Measurements from ENCODE around the gene HLA-DPB1. TPM values are rescaled to one million over a fixed set of nuclear protein-coding genes. Genes with fewer than 3 reads are reported as not detected.
A peak's percentile ranks its signal among the peaks of the same experiment; 100 is the strongest.

The HLA-DPB1 gene
- total and polyA plus RNA-seq, 5 experiments from 2014 or later: 42.8 to 228 (median 62.2) TPM

- Mint-ChIP-seq H3K4me1 (peaks cover 0 to 3% (median 1%) of the 10 kb centered on the region in 4 donors), H3K27me3 (peaks cover 6 to 19% (median 9%) of the 10 kb centered on the region in 5 donors), H3K27ac (no peak overlapping the region), H3K9me3 (peaks cover 2 to 12% (median 10%) of the 10 kb centered on the region in 9 donors), H3K4me3 (no peak overlapping the region), H3K36me3 (peaks cover 0 to 10% (median 4%) of the 10 kb centered on the region in 3 donors)
- no peak for DNase-seq
- POLR2A ChIA-PET: no interaction called here
- no peak for ATAC-seq
These were observed 48.7 kb downstream of the HLA-DPB1 start for GRCh38 chr6:33124525-33124901.

DNA sequence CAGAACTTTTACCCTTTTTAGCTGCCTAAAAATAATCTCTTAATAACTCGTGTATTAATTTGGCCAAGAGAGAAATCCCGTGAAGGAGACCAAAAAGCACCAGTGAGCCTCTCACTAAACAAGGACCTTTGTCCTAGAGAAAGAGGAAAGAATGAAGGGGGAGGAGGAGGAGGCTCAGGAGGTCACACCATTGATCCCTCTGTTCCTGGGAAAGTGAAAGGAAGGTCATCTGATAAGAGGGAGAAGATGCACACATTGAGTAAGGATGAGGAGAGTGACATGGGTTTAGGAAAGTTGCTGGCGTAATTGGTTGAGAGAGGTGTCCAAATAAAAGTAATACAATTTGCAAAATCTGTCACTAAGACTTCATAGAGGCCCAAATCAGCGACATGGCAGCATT is 49.2 kb downstream of the HLA-DPB1 start:
- no peak for ATAC-seq
- POLR2A ChIA-PET: interaction anchor here (0.6 kb wide), 1 partner anchor 31 kb away, joined by 3 read pairs; no protein-coding TSS in a partner anchor
- Mint-ChIP-seq H3K27me3 (peaks cover 5 to 19% (median 9%) of the 10 kb centered on the region in 5 donors), H3K4me3 (no peak overlapping the region), H3K9me3 (peaks cover 2 to 12% (median 10%) of the 10 kb centered on the region in 9 donors), H3K36me3 (peaks cover 0 to 10% (median 4%) of the 10 kb centered on the region in 3 donors), H3K4me1 (peaks cover 0 to 3% (median 1%) of the 10 kb centered on the region in 4 donors), H3K27ac (no peak overlapping the region)
- DNase-seq: no peak

GRCh38 chr6:33126101-33126714 is 50.4 kb downstream of the HLA-DPB1 start:
- POLR2A ChIA-PET: no interaction called here
- peaks cover 2 to 12% (median 10%) of the 10 kb centered on the region in 9 donors for H3K9me3 Mint-ChIP-seq
- H3K4me3 Mint-ChIP-seq: no peak overlapping the region
- ATAC-seq: peak in 1 of 2 donors; percentile 59
- DNase-seq: peak; percentile 19 to 72 (median 43)
- peak overlapping the region in 1 of 10 donors; percentile 7 for H3K27ac Mint-ChIP-seq
- peaks cover 0 to 3% (median 1%) of the 10 kb centered on the region in 4 donors for H3K4me1 Mint-ChIP-seq
- H3K36me3 Mint-ChIP-seq: peaks cover 0 to 10% (median 4%) of the 10 kb centered on the region in 3 donors
- peaks cover 5 to 19% (median 9%) of the 10 kb centered on the region in 5 donors for H3K27me3 Mint-ChIP-seq

DNA sequence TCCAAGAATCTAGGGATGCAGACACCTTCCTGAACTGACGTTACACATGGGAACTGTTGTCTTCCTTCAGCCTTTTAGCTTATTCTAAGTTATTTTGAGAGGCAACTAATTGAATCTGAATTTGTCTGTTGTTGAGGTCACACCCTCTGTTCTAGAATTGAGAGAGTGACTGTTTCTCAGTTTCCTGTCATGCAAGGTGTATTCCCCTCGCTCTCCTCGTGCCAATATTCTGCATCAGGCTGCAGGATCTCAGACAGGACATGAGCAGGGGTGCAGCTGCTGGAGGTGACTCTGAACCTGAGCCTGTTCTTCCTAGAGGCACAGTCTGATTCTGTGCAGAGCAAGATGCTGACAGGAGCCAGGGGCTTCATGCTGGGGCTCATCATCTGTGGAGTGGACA is 52.5 kb downstream of the HLA-DPB1 start:
- H3K9me3 Mint-ChIP-seq: peaks cover 2 to 12% (median 10%) of the 10 kb centered on the region in 9 donors
- no peak overlapping the region for H3K4me3 Mint-ChIP-seq
- H3K27me3 Mint-ChIP-seq: peaks cover 6 to 15% (median 9%) of the 10 kb centered on the region in 5 donors
- peaks cover 0 to 9% (median 4%) of the 10 kb centered on the region in 3 donors for H3K36me3 Mint-ChIP-seq
- POLR2A ChIA-PET: no interaction called here
- ATAC-seq: no peak
- DNase-seq: no peak
- peaks cover 0 to 3% (median 1%) of the 10 kb centered on the region in 4 donors for H3K4me1 Mint-ChIP-seq
- H3K27ac Mint-ChIP-seq: no peak overlapping the region

DNA sequence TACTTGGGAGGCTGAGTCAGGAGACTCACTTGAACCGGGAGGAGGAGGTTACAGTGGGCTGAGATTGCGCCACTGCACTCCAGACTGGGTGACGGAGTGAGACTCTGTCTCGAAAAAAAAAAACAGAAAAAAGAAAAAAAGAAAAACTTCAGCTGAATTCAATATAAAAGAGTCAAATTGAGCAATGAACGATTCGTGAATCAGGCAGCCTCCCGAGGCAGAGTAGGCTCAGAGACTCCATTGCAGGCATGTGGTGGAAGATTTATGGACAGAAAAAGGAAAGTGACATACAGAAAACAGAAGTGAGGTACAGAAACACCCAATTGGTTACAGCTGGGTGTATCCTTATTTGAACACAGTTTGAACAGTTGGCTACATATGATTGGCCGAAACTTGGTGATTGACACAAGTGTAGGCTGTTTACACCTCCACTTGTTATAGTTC is 56.3 kb downstream of the HLA-DPB1 start:
- H3K4me1 Mint-ChIP-seq: no peaks in the 10 kb centered on the region
- H3K4me3 Mint-ChIP-seq: no peak overlapping the region
- H3K9me3 Mint-ChIP-seq: no peaks in the 10 kb centered on the region
- no peak for ATAC-seq
- peaks cover 0 to 12% (median 6%) of the 10 kb centered on the region in 5 donors for H3K27me3 Mint-ChIP-seq
- no peak for DNase-seq
- H3K27ac Mint-ChIP-seq: no peak overlapping the region
- POLR2A ChIA-PET: no interaction called here
- no peaks in the 10 kb centered on the region for H3K36me3 Mint-ChIP-seq

DNA sequence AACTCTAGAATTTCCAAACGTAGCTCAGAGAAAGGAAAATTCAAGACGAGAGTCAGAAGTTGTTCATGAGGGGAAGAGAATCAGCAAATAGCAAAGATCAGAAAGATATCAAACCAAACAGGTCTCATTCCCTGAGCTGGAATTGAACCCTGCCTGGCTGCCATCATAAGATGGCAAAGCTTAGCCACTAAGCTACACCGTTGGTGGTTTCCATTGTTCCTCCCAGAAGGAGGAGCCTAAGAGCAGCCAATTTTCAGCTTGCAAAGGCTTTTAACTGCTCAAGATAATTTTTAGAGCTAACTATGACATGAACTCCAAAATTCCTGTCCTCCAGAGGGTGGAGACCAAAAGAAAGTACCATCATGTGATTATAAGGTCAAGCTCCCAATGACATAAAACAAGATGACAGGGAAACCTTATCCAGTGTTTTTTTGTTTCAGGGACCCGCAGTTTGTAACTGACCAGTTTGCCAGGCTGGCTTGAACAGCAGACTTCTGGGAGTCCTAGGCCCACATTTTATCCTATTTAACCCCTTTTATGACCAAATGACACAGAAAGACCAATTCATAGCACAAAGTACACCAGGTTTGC is 60.6 kb downstream of the HLA-DPB1 start:
- peaks cover 6 to 11% (median 8%) of the 10 kb centered on the region in 5 donors for H3K27me3 Mint-ChIP-seq
- H3K36me3 Mint-ChIP-seq: no peaks in the 10 kb centered on the region
- H3K4me3 Mint-ChIP-seq: no peak overlapping the region
- ATAC-seq (no peak), DNase-seq (no peak)
- H3K4me1 Mint-ChIP-seq: no peaks in the 10 kb centered on the region
- no peaks in the 10 kb centered on the region for H3K9me3 Mint-ChIP-seq
- POLR2A ChIA-PET: interaction anchor here (0.6 to 0.9 kb wide), 2 partner anchors 9 to 15 kb away, joined by 3 to 4 read pairs; no protein-coding TSS in a partner anchor
- H3K27ac Mint-ChIP-seq: no peak overlapping the region

Other genes starting within 250 kb of the HLA-DPB1 start
- 100 to 1,000 TPM in 1 of 2 experiments, 10 to 100 TPM in 1; 96.2 to 117 TPM for gene TAP2, start 237.3 kb upstream of the HLA-DPB1 start, total RNA-seq
- 10 to 100 TPM; 24.2 to 36.6 (median 25.3) TPM for gene TAP2, start 237.3 kb upstream of the HLA-DPB1 start, polyA plus RNA-seq
- 100 to 1,000 TPM; 133 to 138 TPM for gene PSMB8, start 231.9 kb upstream of the HLA-DPB1 start, total RNA-seq
- 100 to 1,000 TPM; 350 to 386 (median 386) TPM for gene PSMB8, start 231.9 kb upstream of the HLA-DPB1 start, polyA plus RNA-seq
- 100 to 1,000 TPM; 113 TPM for gene TAP1, start 222.3 kb upstream of the HLA-DPB1 start, total RNA-seq
- gene TAP1, start 222.3 kb upstream of the HLA-DPB1 start, polyA plus RNA-seq: 100 to 1,000 TPM; 197 to 283 (median 230) TPM
- gene PSMB9, start 221.8 kb upstream of the HLA-DPB1 start, total RNA-seq: 100 to 1,000 TPM; 102 to 104 TPM
- gene PSMB9, start 221.8 kb upstream of the HLA-DPB1 start, polyA plus RNA-seq: 100 to 1,000 TPM; 402 to 432 (median 424) TPM
- 10 to 100 TPM; 23.0 to 23.5 TPM for gene HLA-DMB, start 135.0 kb upstream of the HLA-DPB1 start, total RNA-seq
- 10 to 100 TPM; 10.8 to 22.5 (median 16.8) TPM for gene HLA-DMB, start 135.0 kb upstream of the HLA-DPB1 start, polyA plus RNA-seq
- 10 to 100 TPM; 38.7 to 39.7 TPM for gene HLA-DMA, start 122.9 kb upstream of the HLA-DPB1 start, total RNA-seq
- gene HLA-DMA, start 122.9 kb upstream of the HLA-DPB1 start, polyA plus RNA-seq: 10 to 100 TPM; 23.7 to 37.4 (median 26.9) TPM
- gene BRD2, start 107.4 kb upstream of the HLA-DPB1 start, total RNA-seq: 100 to 1,000 TPM; 454 to 455 TPM
- gene BRD2, start 107.4 kb upstream of the HLA-DPB1 start, polyA plus RNA-seq: 10 to 100 TPM; 24.5 to 72.8 (median 29.8) TPM
- 10 to 100 TPM; 50.7 to 51.7 TPM for gene HLA-DOA, start 66.4 kb upstream of the HLA-DPB1 start, total RNA-seq
- gene HLA-DOA, start 66.4 kb upstream of the HLA-DPB1 start, polyA plus RNA-seq: 10 to 100 TPM; 26.4 to 61.0 (median 33.2) TPM
- gene HLA-DPA1, start 2.3 kb upstream of the HLA-DPB1 start, total RNA-seq: 10 to 100 TPM; 32.6 to 35.9 TPM
- gene HLA-DPA1, start 2.3 kb upstream of the HLA-DPB1 start, polyA plus RNA-seq: 100 to 1,000 TPM in 1 of 3 donors, 10 to 100 TPM in 2; 19.5 to 121 (median 77.1) TPM
- 1 to 10 TPM; 7.5 to 8.0 TPM for gene COL11A2, start 116.5 kb downstream of the HLA-DPB1 start, total RNA-seq
- gene COL11A2, start 116.5 kb downstream of the HLA-DPB1 start, polyA plus RNA-seq: under 1 TPM; 0.08 to 0.48 (median 0.13) TPM
- gene RXRB, start 124.7 kb downstream of the HLA-DPB1 start, total RNA-seq: 100 to 1,000 TPM; 126 to 127 TPM
- gene RXRB, start 124.7 kb downstream of the HLA-DPB1 start, polyA plus RNA-seq: 10 to 100 TPM in 1 of 3 donors, 1 to 10 TPM in 2; 6.6 to 10.9 (median 7.3) TPM
- 10 to 100 TPM; 35.5 to 36.4 TPM for gene SLC39A7, start 124.9 kb downstream of the HLA-DPB1 start, total RNA-seq
- 10 to 100 TPM; 18.8 to 23.8 (median 21.8) TPM for gene SLC39A7, start 124.9 kb downstream of the HLA-DPB1 start, polyA plus RNA-seq
- gene HSD17B8, start 128.7 kb downstream of the HLA-DPB1 start, total RNA-seq: 10 to 100 TPM; 28.7 to 29.0 TPM
- 10 to 100 TPM; 75.0 to 79.2 (median 75.9) TPM for gene HSD17B8, start 128.7 kb downstream of the HLA-DPB1 start, polyA plus RNA-seq
- gene RING1, start 132.5 kb downstream of the HLA-DPB1 start, total RNA-seq: 10 to 100 TPM; 58.3 to 59.1 TPM
- gene RING1, start 132.5 kb downstream of the HLA-DPB1 start, polyA plus RNA-seq: 10 to 100 TPM; 12.1 to 12.5 (median 12.4) TPM
- 100 to 1,000 TPM; 116 TPM for gene VPS52, start 195.9 kb downstream of the HLA-DPB1 start, total RNA-seq
- gene VPS52, start 195.9 kb downstream of the HLA-DPB1 start, polyA plus RNA-seq: 10 to 100 TPM in 2 of 3 donors, 1 to 10 TPM in 1; 9.3 to 19.3 (median 15.2) TPM
- gene RPS18, start 196.1 kb downstream of the HLA-DPB1 start, total RNA-seq: 1,000 to 10,000 TPM; 4,620 to 4,686 TPM
- over 10,000 TPM in 2 of 3 donors, 1,000 to 10,000 TPM in 1; 9,896 to 11,320 (median 11,293) TPM for gene RPS18, start 196.1 kb downstream of the HLA-DPB1 start, polyA plus RNA-seq
- 10 to 100 TPM; 37.8 to 41.9 TPM for gene B3GALT4, start 201.1 kb downstream of the HLA-DPB1 start, total RNA-seq
- gene B3GALT4, start 201.1 kb downstream of the HLA-DPB1 start, polyA plus RNA-seq: 10 to 100 TPM; 14.5 to 20.4 (median 18.7) TPM
- gene WDR46, start 213.2 kb downstream of the HLA-DPB1 start, total RNA-seq: 10 to 100 TPM; 53.3 to 59.0 TPM
- 10 to 100 TPM; 71.3 to 83.7 (median 74.1) TPM for gene WDR46, start 213.2 kb downstream of the HLA-DPB1 start, polyA plus RNA-seq
- gene PFDN6, start 213.6 kb downstream of the HLA-DPB1 start, total RNA-seq: 10 to 100 TPM; 30.4 to 36.6 TPM
- 10 to 100 TPM; 33.4 to 38.2 (median 35.5) TPM for gene PFDN6, start 213.6 kb downstream of the HLA-DPB1 start, polyA plus RNA-seq
- gene RGL2, start 223.0 kb downstream of the HLA-DPB1 start, total RNA-seq: 10 to 100 TPM; 60.3 to 66.4 TPM
- gene RGL2, start 223.0 kb downstream of the HLA-DPB1 start, polyA plus RNA-seq: 1 to 10 TPM; 5.3 to 9.9 (median 7.0) TPM
- 100 to 1,000 TPM; 212 to 215 TPM for gene TAPBP, start 238.1 kb downstream of the HLA-DPB1 start, total RNA-seq
- 100 to 1,000 TPM; 259 to 372 (median 327) TPM for gene TAPBP, start 238.1 kb downstream of the HLA-DPB1 start, polyA plus RNA-seq
- gene ZBTB22, start 241.8 kb downstream of the HLA-DPB1 start, total RNA-seq: 10 to 100 TPM; 29.7 to 33.6 TPM
- gene ZBTB22, start 241.8 kb downstream of the HLA-DPB1 start, polyA plus RNA-seq: 10 to 100 TPM; 10.4 to 13.4 (median 10.7) TPM
- 10 to 100 TPM; 88.0 to 88.1 TPM for gene DAXX, start 247.0 kb downstream of the HLA-DPB1 start, total RNA-seq
- gene DAXX, start 247.0 kb downstream of the HLA-DPB1 start, polyA plus RNA-seq: 100 to 1,000 TPM in 1 of 3 donors, 10 to 100 TPM in 2; 77.5 to 132 (median 86.5) TPM

Data from naive thymus-derived CD8-positive, alpha-beta T cell (primary cell).